Parathyroid adenoma (tissue), 2 donors: ENCODE results near the gene CREBRF.
A peak's percentile ranks its signal among the peaks of the same experiment; 100 is the strongest.

Source experiments
- H2AFZ ChIP-seq: fragments of 300-600 bp; sonication (generic); one replicate; pipeline ENCODE4 v1.7.0; 2017; ENCODE audit warnings: antibody characterized with exemption, mild to moderate bottlenecking
- H3K27ac ChIP-seq: fragments of 300-600 bp; sonication (generic); one replicate; pipeline ENCODE4 v1.7.0; 2017
- H3K27me3 ChIP-seq: fragments of 300-600 bp; sonication (generic); one replicate; pipeline ENCODE4 v1.7.0; 2017; ENCODE audit warnings: low read length; ENCODE audit not compliant: control insufficient read depth, insufficient read depth
- H3K36me3 ChIP-seq: fragments of 300-600 bp; sonication (generic); one replicate; pipeline ENCODE4 v1.7.0; 2017; ENCODE audit warnings: low read length; ENCODE audit not compliant: control insufficient read depth, insufficient read depth
- H3K4me1 ChIP-seq: fragments of 300-600 bp; sonication (generic); one replicate; pipeline ENCODE4 v1.7.0; 2017; ENCODE audit warnings: control low read depth
- H3K4me2 ChIP-seq: fragments of 300-600 bp; sonication (generic); one replicate; pipeline ENCODE4 v1.7.0; 2017; ENCODE audit warnings: low read length
- H3K4me3 ChIP-seq: fragments of 300-600 bp; sonication (generic); one replicate; pipeline ENCODE4 v1.7.0; 2017; ENCODE audit warnings: low read depth, low read length
- H3K79me2 ChIP-seq: fragments of 300-600 bp; sonication (generic); one replicate; pipeline ENCODE4 v1.7.0; 2017; ENCODE audit warnings: control low read depth
- H3K9ac ChIP-seq: fragments of 300-600 bp; sonication (generic); one replicate; pipeline ENCODE4 v1.7.0; 2017; ENCODE audit warnings: mild to moderate bottlenecking
- H3K9me3 ChIP-seq: fragments of 300-600 bp; sonication (generic); one replicate; pipeline ENCODE4 v1.7.0; 2017; ENCODE audit warnings: low read length; ENCODE audit not compliant: control insufficient read depth
- TF ChIP-seq, protein P1 (sequence below): fragments of 300-600 bp; sonication (generic); IDR thresholded peaks from one replicate; pipeline ENCODE4 v1.7.0; 2017; ENCODE audit warnings: antibody characterized with exemption, mild to moderate bottlenecking
- donor health status: primary hyperparathyroidism.

Gene CREBRF

DNA sequence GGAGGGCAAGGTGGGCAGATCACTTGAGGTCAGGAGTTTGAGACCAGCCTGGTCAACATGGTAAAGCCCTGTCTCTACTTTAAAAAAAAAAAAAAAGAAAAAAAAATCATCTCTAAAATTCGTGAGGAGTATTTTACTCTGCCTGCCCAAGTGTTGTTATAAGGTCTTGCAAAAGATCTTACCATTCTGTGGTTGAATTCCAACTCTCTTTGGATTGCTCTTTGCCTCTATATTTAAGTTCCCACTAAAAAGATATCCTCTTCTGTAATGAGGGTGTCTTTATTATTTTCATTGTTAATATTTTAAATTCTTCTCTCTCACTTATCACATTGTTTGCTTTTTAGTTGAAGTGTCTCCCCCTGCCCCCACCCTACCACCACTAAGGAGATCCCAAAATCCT is 33.4 kb downstream of the CREBRF start:
- Histone ChIP-seq H3K4me1 (peaks cover 11% of the 10 kb centered on the region), H3K27me3 (no peaks in the 10 kb centered on the region), H3K27ac (no peak overlapping the region), H2AFZ (no peak overlapping the region), H3K36me3 (no peaks in the 10 kb centered on the region), H3K9ac (no peak overlapping the region), H3K4me3 (no peak overlapping the region), H3K4me2 (no peak overlapping the region), H3K79me2 (peaks cover 19% of the 10 kb centered on the region), H3K9me3 (no peaks in the 10 kb centered on the region)
- TF ChIP-seq, protein P1, sequence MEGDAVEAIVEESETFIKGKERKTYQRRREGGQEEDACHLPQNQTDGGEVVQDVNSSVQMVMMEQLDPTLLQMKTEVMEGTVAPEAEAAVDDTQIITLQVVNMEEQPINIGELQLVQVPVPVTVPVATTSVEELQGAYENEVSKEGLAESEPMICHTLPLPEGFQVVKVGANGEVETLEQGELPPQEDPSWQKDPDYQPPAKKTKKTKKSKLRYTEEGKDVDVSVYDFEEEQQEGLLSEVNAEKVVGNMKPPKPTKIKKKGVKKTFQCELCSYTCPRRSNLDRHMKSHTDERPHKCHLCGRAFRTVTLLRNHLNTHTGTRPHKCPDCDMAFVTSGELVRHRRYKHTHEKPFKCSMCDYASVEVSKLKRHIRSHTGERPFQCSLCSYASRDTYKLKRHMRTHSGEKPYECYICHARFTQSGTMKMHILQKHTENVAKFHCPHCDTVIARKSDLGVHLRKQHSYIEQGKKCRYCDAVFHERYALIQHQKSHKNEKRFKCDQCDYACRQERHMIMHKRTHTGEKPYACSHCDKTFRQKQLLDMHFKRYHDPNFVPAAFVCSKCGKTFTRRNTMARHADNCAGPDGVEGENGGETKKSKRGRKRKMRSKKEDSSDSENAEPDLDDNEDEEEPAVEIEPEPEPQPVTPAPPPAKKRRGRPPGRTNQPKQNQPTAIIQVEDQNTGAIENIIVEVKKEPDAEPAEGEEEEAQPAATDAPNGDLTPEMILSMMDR = no peak

DNA sequence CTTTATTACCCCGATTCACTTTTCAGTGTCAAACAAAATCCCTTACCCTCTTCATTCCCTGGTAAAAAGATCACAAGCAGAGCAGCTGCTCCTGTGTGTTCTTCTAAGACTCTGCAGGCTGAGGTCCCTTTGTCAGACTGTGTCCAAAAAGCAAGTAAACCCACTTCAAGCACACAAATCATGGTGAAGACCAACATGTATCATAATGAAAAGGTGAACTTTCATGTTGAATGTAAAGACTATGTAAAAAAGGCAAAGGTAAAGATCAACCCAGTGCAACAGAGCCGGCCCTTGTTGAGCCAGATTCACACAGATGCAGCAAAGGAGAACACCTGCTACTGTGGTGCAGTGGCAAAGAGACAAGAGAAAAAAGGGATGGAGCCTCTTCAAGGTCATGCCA is 34.5 kb downstream of the CREBRF start:
- no peak overlapping the region for H3K27ac ChIP-seq
- peaks cover 13% of the 10 kb centered on the region for H3K79me2 ChIP-seq
- H3K4me3 ChIP-seq = no peak overlapping the region
- peaks cover 11% of the 10 kb centered on the region for H3K4me1 ChIP-seq
- H3K9me3 ChIP-seq = no peaks in the 10 kb centered on the region
- no peak overlapping the region for H3K9ac ChIP-seq
- no peaks in the 10 kb centered on the region for H3K36me3 ChIP-seq
- TF ChIP-seq, protein P1 = no peak
- no peaks in the 10 kb centered on the region for H3K27me3 ChIP-seq
- H2AFZ ChIP-seq = no peak overlapping the region
- H3K4me2 ChIP-seq = no peak overlapping the region

DNA sequence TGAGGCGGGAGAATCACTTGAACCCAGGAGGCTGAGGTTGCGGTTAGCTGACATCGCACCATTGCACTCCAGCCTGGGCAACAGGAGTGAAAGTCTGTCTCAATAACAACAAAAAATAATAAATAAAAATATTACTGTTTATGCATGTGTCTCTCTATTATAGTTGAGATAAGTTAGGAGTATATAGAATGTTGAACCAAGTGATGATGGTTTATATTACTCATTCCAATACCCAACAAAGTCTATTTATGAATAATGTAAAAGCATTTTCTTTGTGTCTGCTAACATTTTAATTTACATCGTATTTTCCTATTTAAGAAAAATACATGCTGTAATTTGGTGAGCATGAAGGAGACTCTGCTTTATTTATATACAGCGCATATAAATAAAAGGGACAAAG is 35.8 kb downstream of the CREBRF start:
- H3K4me2 ChIP-seq = no peak overlapping the region
- H2AFZ ChIP-seq = no peak overlapping the region
- H3K4me1 ChIP-seq = peaks cover 11% of the 10 kb centered on the region
- no peaks in the 10 kb centered on the region for H3K36me3 ChIP-seq
- H3K79me2 ChIP-seq = peaks cover 13% of the 10 kb centered on the region
- no peak overlapping the region for H3K9ac ChIP-seq
- no peaks in the 10 kb centered on the region for H3K9me3 ChIP-seq
- H3K27ac ChIP-seq = no peak overlapping the region
- TF ChIP-seq, protein P1 = no peak
- no peaks in the 10 kb centered on the region for H3K27me3 ChIP-seq
- H3K4me3 ChIP-seq = no peak overlapping the region

DNA sequence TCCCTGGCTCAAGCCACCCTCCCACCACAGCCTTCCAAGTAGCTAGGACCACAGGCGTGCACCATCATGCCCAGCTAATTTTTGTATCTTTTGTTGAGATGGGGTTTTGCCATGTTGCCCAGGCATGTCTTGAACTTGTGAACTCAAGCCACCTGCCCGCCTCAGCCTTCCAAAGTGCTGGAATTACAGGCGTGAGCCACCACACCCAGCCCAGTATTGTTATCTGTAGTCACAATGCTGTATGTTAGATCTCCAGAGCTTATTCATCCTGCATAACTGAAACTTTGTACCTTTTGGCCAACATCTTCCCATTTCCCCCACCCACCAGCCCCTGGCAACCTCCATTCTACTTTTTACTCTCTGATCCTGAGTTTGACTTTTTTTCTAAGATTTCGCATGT is 37.5 kb downstream of the CREBRF start:
- Histone ChIP-seq H3K27me3 (no peaks in the 10 kb centered on the region), H3K79me2 (peaks cover 13% of the 10 kb centered on the region), H3K4me1 (peaks cover 15% of the 10 kb centered on the region), H3K4me3 (no peak overlapping the region), H3K27ac (no peak overlapping the region), H3K4me2 (no peak overlapping the region), H2AFZ (no peak overlapping the region), H3K9me3 (no peaks in the 10 kb centered on the region), H3K9ac (no peak overlapping the region), H3K36me3 (no peaks in the 10 kb centered on the region)
- TF ChIP-seq, protein P1 = no peak

- no peaks in the 10 kb centered on the region for H3K36me3 ChIP-seq
- peaks cover 17% of the 10 kb centered on the region for H3K79me2 ChIP-seq
- H3K27me3 ChIP-seq = no peaks in the 10 kb centered on the region
- H2AFZ ChIP-seq = no peak overlapping the region
- TF ChIP-seq, protein P1 = no peak
- no peaks in the 10 kb centered on the region for H3K9me3 ChIP-seq
- no peak overlapping the region for H3K27ac ChIP-seq
- H3K4me3 ChIP-seq = peak overlapping the region; percentile 13
- H3K4me1 ChIP-seq = peaks cover 15% of the 10 kb centered on the region
- H3K4me2 ChIP-seq = peak overlapping the region; percentile 47
- H3K9ac ChIP-seq = no peak overlapping the region
These were observed 38.0 kb downstream of the CREBRF start for GRCh38 chr5:173094012-173094661.
